ENCODE data around the gene CCNYL1.
"Not testable (repeated sequence)": the region's sequence is repeated elsewhere in the genome, so short reads cannot be mapped to it uniquely, and the experiment has no call there.

The CCNYL1 gene

DNA sequence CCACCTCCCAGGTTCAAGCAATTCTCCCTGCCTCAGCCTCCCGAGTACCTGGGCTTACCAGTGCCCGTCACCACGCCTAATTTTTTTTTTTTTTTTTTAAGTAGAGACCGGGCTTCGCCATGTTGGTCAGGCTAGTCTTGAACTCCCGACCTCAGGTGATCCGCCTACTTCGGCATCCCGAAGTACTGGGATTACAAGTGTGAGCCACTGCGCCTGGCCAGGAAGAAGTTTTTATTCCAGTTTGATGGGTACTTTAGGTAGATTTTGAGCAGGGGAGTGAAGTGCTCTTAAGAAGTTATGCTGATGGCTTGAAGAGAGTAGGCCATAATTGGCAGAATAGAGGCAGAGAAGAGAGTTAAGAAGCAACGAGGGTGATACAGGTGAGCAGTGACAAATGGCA is 33.0 kb downstream of the CCNYL1 start:
- Histone ChIP-seq H3K9ac (ENCODE audit: low read depth, low read length) (no peak overlapping the region), H3K27me3 (ENCODE audit: control insufficient read depth, insufficient read depth, low read length) (no peaks in the 10 kb centered on the region), H3K9me3 (replicated peaks; ENCODE audit: low read length) (no peaks in the 10 kb centered on the region), H3K36me3 (ENCODE audit: insufficient read depth, low read length) (peaks cover 38% of the 10 kb centered on the region), H3K4me1 (ENCODE audit: control insufficient read depth, insufficient read depth, low read length) (no peaks in the 10 kb centered on the region), H3K4me2 (ENCODE audit: low read length) (no peak overlapping the region), H3K4me3 (ENCODE audit: low read length) (no peak overlapping the region)

DNA sequence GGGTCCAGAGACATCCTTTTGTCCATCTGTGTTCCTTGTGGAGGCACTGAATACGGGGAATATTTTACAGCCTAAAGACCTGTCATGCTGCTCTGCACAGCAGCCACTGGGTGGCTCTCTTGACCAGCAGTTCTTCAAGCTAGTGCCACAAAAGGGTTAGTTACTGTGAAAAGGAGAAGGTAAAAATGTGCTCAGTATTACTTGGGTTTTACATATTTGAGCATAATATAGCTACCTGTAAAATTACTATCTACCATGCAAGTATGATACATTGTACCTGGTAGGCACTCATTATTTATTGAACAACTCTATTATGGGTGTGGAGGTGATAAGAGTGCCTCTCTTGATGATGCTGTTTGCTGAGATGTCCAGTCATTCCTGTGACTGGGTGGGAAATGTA is 34.7 kb downstream of the CCNYL1 start:
- Histone ChIP-seq H3K4me1 (ENCODE audit: control insufficient read depth, insufficient read depth, low read length) (no peaks in the 10 kb centered on the region), H3K9ac (ENCODE audit: low read depth, low read length) (no peak overlapping the region), H3K4me2 (ENCODE audit: low read length) (no peak overlapping the region), H3K27me3 (ENCODE audit: control insufficient read depth, insufficient read depth, low read length) (no peaks in the 10 kb centered on the region), H3K4me3 (ENCODE audit: low read length) (no peak overlapping the region), H3K9me3 (replicated peaks; ENCODE audit: low read length) (no peaks in the 10 kb centered on the region), H3K36me3 (ENCODE audit: insufficient read depth, low read length) (peaks cover 38% of the 10 kb centered on the region)

DNA sequence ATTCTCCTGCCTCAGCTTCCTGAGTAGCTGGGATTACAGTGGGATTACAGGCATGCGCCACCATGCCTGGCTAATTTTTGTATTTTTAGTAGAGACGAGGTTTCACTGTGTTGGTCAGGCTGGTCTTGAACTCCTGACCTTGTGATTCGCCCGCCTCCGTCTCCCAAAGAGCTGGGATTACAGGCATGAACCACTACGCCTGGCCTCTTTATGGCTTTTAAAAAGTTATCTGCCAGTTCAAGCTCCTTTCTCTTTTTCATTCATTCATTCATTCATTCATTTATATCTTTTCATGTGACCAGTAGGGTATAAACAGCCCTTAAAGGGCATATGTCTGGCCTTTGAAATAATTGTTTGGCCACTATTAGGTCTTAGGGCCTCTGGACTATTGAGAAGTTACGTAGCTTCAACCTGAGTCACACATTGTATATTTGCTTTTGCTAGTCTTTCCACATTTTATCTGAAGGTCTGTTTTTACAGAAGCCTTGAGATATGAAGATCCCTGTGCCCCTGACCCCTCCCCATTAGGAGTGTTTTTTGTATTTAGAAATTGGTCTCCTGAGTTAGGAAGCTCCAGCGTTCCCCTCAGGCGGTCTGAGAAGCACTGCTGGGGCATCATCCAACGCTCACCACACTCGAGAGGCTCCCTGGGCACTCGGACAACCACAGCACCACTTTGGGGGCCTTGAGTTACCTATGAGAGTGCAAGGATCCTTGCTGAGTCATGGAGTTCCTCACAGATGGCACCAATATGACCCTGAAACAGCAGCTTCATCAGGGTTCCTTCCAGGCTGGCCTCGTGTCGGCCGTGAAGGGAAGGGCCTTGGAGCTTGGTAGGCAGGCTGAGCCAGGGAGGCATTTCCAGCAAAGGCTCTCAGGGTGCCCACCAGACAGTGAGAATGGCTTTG is 36.5 kb downstream of the CCNYL1 start:
- H3K36me3 ChIP-seq (ENCODE audit: insufficient read depth, low read length): peaks cover 30% of the 10 kb centered on the region
- H3K4me1 ChIP-seq (ENCODE audit: control insufficient read depth, insufficient read depth, low read length): no peaks in the 10 kb centered on the region
- H3K27me3 ChIP-seq (ENCODE audit: control insufficient read depth, insufficient read depth, low read length): no peaks in the 10 kb centered on the region
- H3K4me3 ChIP-seq (ENCODE audit: low read length): no peak overlapping the region
- H3K9ac ChIP-seq (ENCODE audit: low read depth, low read length): no peak overlapping the region
- H3K9me3 ChIP-seq (replicated peaks; ENCODE audit: low read length): no peaks in the 10 kb centered on the region
- no peak overlapping the region for H3K4me2 ChIP-seq (ENCODE audit: low read length)

DNA sequence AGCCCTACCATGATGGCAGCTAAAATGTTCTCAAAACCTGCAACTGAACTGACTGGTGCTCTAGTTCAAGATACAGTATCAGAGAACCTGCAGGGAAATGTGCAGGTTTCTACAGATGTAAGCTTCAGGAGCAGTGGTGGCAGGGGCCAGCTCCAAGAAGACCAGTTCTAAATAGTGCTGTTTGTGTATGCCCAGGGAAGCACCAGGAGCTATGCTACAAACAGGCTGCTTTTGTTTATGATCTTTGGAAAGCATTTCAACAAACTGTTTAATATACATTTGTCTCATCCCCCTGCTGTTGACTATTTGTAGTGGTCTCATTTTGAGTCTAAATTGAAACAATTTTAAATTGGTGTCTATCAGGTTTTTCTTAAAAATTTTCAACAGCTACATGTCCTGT is 37.6 kb downstream of the CCNYL1 start:
- Histone ChIP-seq H3K4me2 (ENCODE audit: low read length) (no peak overlapping the region), H3K9me3 (replicated peaks; ENCODE audit: low read length) (no peaks in the 10 kb centered on the region), H3K9ac (ENCODE audit: low read depth, low read length) (no peak overlapping the region), H3K4me3 (ENCODE audit: low read length) (no peak overlapping the region), H3K36me3 (ENCODE audit: insufficient read depth, low read length) (peaks cover 26% of the 10 kb centered on the region), H3K4me1 (ENCODE audit: control insufficient read depth, insufficient read depth, low read length) (no peaks in the 10 kb centered on the region), H3K27me3 (ENCODE audit: control insufficient read depth, insufficient read depth, low read length) (no peaks in the 10 kb centered on the region)

DNA sequence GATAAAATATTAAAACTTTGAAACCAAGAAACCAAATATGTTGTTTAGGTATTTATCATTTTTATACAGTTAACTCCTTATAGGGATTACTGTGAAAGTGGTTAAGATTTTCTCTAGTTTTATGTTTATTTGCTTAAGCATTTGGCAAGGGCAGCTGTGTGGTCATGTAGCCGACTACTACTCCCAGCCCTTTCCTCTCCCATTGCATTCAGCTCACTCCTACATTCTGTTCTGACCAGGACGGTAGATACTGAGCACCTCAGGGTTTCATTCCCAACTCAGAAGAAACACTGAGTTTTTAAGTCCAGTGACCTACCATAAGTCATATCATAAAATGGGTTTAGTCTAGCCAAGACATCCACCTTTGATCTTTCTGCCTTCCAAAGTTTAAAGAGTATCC is 38.4 kb downstream of the CCNYL1 start:
- no peak overlapping the region for H3K4me3 ChIP-seq (ENCODE audit: low read length)
- no peak overlapping the region for H3K9ac ChIP-seq (ENCODE audit: low read depth, low read length)

DNA sequence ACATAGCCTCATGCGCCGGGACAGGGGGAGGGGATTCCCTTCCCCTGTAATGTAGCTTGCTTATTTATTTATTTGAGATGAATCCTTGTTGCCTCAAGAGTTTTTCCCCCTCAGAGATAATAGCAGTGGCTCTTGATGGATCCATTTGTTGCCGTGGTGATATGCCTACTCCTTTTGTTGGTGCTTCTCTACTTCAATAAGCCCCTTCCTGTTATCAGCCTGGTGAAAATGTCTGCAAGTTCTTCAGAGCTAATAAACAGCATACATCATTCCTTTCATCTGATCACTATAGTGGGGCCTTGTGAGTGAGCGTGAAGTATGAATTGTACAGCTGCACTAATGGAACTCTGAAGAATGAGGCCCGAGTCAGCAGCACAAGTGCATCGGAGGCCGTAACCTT is 38.9 kb downstream of the CCNYL1 start:
- Histone ChIP-seq H3K4me3 (ENCODE audit: low read length) (no peak overlapping the region), H3K4me1 (ENCODE audit: control insufficient read depth, insufficient read depth, low read length) (no peaks in the 10 kb centered on the region), H3K9me3 (replicated peaks; ENCODE audit: low read length) (no peaks in the 10 kb centered on the region), H3K4me2 (ENCODE audit: low read length) (no peak overlapping the region), H3K9ac (ENCODE audit: low read depth, low read length) (no peak overlapping the region), H3K27me3 (ENCODE audit: control insufficient read depth, insufficient read depth, low read length) (no peaks in the 10 kb centered on the region), H3K36me3 (ENCODE audit: insufficient read depth, low read length) (peaks cover 24% of the 10 kb centered on the region)

More for the DNA sequence above, 38.4 kb downstream of the CCNYL1 start:
- no peak overlapping the region for H3K4me2 ChIP-seq (ENCODE audit: low read length)
- no peaks in the 10 kb centered on the region for H3K4me1 ChIP-seq (ENCODE audit: control insufficient read depth, insufficient read depth, low read length)
- peaks cover 27% of the 10 kb centered on the region for H3K36me3 ChIP-seq (ENCODE audit: insufficient read depth, low read length)
- no peaks in the 10 kb centered on the region for H3K9me3 ChIP-seq (replicated peaks; ENCODE audit: low read length)
- no peaks in the 10 kb centered on the region for H3K27me3 ChIP-seq (ENCODE audit: control insufficient read depth, insufficient read depth, low read length)

DNA sequence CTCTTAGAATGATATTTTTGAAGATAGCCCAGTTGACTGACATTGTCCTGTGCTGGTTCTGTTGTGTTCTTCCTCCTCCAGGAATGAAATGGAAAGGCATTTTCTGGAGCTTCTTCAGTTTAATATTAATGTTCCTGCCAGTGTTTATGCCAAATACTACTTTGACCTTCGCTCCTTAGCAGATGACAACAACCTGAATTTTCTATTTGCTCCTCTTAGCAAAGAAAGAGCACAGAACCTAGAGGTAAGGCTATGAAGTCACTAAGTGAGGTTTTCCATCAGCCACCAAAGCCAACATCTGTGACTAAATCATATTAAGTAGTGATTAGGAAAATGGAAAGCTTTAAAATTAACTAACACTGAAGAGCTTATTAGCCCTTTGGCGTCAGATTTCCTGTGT is 39.4 kb downstream of the CCNYL1 start:
- H3K4me1 ChIP-seq (ENCODE audit: control insufficient read depth, insufficient read depth, low read length): no peaks in the 10 kb centered on the region
- peaks cover 25% of the 10 kb centered on the region for H3K36me3 ChIP-seq (ENCODE audit: insufficient read depth, low read length)
- H3K27me3 ChIP-seq (ENCODE audit: control insufficient read depth, insufficient read depth, low read length): no peaks in the 10 kb centered on the region
- H3K9me3 ChIP-seq (replicated peaks; ENCODE audit: low read length): no peaks in the 10 kb centered on the region
- no peak overlapping the region for H3K9ac ChIP-seq (ENCODE audit: low read depth, low read length)
- H3K4me3 ChIP-seq (ENCODE audit: low read length): no peak overlapping the region
- no peak overlapping the region for H3K4me2 ChIP-seq (ENCODE audit: low read length)

DNA sequence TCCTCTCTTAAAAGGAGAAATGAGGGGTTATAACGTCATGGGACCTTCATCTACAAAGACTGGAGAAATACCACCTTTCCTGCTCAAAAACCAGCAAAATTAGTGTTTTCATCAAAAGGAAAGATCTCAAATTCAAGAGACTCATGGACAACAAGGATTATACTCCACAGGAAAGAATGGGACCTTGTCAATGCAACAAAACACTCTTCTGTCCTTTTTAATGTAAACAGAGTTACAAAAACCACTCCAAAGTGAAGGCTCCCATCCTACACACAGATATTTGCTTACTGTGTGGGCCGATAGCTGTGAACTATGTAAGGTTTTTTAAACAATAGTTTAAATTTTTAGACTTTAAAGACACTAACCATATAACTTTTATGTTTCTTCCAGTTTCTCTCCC is 42.2 kb downstream of the CCNYL1 start:
- not testable (repeated sequence) for H3K9me3 ChIP-seq (replicated peaks; ENCODE audit: low read length); H3K9ac ChIP-seq (ENCODE audit: low read depth, low read length); H3K27me3 ChIP-seq (ENCODE audit: control insufficient read depth, insufficient read depth, low read length); H3K4me3 ChIP-seq (ENCODE audit: low read length); H3K4me1 ChIP-seq (ENCODE audit: control insufficient read depth, insufficient read depth, low read length); H3K4me2 ChIP-seq (ENCODE audit: low read length)
- H3K36me3 ChIP-seq (ENCODE audit: insufficient read depth, low read length): peaks cover 16% of the 10 kb centered on the region

DNA sequence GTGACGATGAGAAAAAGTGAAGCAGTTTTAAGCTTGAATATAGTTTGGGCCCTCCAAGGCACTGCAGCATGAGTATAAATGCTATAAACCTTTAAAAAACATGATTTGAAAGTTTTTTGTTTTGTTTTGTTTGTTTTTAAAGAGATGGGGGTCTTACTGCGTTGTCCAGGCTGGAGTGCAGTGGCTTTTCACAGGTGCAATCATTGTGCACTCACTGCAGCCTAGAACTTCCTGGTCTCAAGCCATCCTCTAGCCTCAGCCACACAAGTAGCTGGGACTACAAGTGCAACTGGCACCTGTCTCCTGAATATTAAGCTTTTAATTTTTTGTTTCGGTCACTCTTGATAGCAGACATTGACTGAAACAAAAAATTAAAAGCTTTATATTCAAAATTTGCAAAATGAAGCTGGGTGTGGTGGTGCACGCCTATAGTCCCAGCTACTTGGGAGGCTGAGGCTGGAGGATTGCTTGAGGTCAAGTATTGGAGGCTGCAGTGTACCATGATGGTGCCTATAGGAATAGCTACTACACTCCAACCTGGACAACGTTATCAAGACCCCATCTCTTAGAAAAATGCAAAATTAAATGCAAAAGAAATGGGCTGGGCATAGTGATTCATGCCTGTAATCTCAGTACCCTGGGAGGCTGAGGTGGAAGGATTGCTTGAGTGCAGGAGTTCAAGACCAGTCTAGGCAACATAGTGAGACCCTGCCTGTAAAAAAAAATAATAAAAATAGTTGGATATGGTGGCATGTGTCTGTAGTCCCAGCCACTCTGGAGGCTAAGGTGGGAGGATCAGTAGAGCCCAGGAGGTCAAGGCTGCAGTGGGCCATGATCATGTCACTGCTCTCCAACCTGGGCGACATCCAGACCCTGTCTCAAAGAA is 43.3 kb downstream of the CCNYL1 start:
- Histone ChIP-seq H3K9ac (ENCODE audit: low read depth, low read length) (no peak overlapping the region), H3K4me1 (ENCODE audit: control insufficient read depth, insufficient read depth, low read length) (no peaks in the 10 kb centered on the region), H3K27me3 (ENCODE audit: control insufficient read depth, insufficient read depth, low read length) (no peaks in the 10 kb centered on the region), H3K36me3 (ENCODE audit: insufficient read depth, low read length) (peaks cover 12% of the 10 kb centered on the region), H3K4me2 (ENCODE audit: low read length) (no peak overlapping the region), H3K9me3 (replicated peaks; ENCODE audit: low read length) (no peaks in the 10 kb centered on the region), H3K4me3 (ENCODE audit: low read length) (no peak overlapping the region)

DNA sequence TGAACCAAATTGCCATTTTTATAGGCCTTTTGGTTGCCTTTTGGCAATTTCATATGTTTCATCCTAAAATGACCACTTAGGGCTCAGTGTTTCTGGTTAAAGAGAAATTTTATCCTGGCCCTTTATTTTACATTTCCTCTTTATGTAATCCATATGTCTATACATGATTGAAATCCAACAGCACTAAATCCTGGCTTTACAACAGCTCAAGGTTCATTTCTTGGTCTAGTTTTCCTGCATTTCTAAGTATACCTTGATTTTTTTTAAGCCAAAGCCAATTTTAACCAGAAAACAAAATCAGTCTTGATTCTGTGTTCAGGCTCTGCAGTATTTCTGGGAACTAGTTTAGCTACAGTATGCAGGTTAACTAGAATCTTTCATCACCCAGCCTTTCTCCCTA is 46.6 kb downstream of the CCNYL1 start:
- no peaks in the 10 kb centered on the region for H3K4me1 ChIP-seq (ENCODE audit: control insufficient read depth, insufficient read depth, low read length)
- H3K36me3 ChIP-seq (ENCODE audit: insufficient read depth, low read length): peaks cover 12% of the 10 kb centered on the region
- H3K4me3 ChIP-seq (ENCODE audit: low read length): no peak overlapping the region
- H3K9ac ChIP-seq (ENCODE audit: low read depth, low read length): no peak overlapping the region
- no peaks in the 10 kb centered on the region for H3K27me3 ChIP-seq (ENCODE audit: control insufficient read depth, insufficient read depth, low read length)
- H3K9me3 ChIP-seq (replicated peaks; ENCODE audit: low read length): no peaks in the 10 kb centered on the region
- no peak overlapping the region for H3K4me2 ChIP-seq (ENCODE audit: low read length)

DNA sequence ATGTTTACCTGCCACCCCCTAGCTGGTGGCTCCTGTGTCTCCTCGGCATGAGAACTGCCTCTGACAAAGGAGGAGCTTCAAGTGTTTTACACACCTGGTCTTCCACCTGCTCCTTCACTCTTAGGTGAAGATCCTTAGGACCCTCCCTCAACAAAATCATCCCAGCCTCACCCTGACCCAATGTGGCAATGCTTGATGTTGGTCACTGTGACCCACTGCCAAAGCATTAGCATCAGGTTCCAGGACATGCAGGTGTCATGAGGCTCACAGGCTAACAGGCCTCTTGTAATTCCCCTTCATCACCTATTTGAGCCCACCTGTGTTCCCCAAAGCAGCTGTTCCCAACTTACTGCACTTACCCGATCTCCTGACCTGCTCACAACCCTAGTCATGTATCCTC is 48.5 kb downstream of the CCNYL1 start:
- Histone ChIP-seq H3K9ac (ENCODE audit: low read depth, low read length) (no peak overlapping the region), H3K4me3 (ENCODE audit: low read length) (no peak overlapping the region), H3K4me2 (ENCODE audit: low read length) (no peak overlapping the region), H3K27me3 (ENCODE audit: control insufficient read depth, insufficient read depth, low read length) (no peaks in the 10 kb centered on the region), H3K4me1 (ENCODE audit: control insufficient read depth, insufficient read depth, low read length) (no peaks in the 10 kb centered on the region), H3K9me3 (replicated peaks; ENCODE audit: low read length) (no peaks in the 10 kb centered on the region), H3K36me3 (ENCODE audit: insufficient read depth, low read length) (peaks cover 2% of the 10 kb centered on the region)

Measured in skeletal muscle satellite cell (primary cell).